ENCODE measurements around the gene RASSF7.

RASSF7 gene

DNA sequence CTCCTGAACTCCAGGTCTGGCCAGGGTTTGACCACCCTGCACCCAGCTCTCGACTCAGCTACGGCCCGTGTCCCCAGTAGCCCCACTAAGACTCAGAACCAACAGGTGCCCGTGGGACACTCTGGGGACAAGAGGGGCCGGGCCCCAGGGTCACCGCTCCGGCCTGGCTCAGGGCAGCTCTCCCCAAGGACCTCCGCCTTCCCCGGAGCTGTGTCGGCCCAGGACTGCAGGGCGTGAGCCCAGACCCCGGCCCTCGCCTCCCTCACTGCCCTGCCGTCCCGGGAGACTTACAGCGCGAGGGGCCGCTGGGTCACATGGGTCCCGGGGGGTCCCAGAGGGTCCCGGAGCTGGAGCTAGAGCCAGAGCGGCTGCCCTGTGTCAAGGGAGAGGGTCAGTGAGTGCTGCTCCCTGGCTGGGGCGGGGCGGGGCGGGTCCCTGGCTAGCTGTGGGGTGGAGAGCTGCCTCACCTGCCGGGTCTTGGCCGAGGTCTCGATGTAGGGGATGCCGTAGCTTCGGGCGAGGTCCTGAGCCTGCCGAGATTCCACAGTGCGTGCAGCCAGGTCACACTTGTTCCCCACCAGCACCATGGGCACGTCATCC, 27.7 kb upstream of the RASSF7 start:
- DNase-seq: no peak

DNA sequence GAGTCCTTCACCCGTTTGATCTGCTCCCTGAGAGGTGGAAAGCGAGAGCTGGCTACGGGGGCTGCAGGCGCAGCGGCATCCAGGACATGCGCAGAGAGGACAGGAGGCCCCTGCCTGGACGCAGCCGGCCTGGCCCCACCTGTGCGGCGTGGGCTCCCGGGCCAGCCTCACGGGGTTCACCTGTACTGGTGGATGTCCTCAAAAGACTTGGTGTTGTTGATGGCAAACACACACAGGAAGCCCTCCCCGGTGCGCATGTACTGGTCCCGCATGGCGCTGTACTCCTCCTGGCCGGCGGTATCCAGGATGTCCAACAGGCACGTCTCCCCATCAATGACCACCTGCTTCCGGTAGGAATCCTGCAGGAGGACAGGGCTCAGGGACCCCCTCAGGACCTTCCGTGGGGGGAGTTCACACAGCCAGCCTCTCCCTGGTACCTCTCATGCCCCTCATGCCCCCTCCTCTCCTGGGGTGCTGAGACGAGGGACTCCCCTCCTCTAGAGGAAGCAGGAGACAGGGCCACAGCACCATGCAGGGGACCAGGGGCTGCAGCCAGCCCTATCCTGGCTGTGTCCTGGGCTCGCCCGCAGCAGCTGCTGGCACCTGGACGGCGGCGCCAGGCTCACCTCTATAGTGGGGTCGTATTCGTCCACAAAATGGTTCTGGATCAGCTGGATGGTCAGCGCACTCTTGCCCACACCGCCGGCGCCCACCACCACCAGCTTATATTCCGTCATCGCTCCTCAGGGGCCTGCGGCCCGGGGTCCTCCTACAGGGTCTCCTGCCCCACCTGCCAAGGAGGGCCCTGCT, 27.0 kb upstream of the RASSF7 start:
- no peak for DNase-seq

DNA sequence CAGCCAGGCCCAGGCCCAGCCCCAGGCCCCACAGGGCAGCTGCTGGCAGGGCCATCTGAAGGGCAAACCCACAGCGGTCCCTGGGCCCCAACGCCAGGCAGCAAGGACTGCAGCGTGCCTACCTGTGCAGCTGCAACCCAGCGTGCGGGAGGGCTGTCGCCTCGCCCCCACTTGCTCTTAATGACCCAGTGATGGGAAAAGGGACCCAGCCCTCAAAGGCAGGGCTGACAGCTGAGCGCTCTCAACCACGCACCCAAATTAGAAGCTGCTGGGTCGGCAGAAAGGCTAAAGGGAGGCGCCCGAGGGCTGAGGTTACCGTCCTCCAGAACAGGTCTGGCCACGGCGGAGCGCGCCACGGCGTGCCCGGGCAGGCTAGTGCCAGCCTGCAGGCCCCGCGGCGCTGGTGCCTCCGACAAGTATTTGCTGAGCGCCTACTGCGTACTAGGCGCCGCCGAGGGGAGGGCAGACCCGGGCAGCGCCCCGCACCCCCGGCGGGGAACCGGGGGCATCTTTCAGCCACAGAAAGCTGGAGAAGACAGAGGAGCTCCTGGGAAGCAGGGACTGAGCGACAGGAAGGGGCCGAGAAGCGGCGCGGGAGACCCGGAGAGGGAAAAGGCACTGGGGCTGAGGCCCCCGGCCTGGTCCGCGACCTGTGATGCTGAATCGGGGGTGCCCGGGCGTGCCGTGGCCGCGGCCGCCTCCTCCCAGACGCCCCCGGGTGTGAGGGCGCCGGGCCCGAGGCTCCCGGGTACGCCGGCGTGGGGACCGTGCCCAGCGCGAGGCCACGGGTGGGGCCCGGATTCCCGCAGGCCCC, 26.2 kb upstream of the RASSF7 start:
- no peak for DNase-seq

DNA sequence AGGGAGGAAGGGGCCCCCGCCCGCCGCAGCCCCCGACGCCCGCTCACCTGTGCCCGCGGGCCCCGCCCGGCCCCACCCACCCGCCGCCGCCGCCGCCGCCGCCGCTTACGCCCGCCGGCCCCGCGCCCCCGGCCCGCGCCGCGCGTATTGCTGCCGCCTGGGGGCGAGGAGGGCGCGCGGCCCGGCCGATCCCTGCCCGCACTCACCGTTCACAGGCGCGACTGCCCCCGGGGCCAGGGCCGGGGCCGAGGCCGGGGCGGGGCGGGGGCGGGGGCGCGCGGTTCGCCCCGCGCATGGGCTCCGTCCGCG, 25.6 kb upstream of the RASSF7 start:
- no peak for DNase-seq

DNA sequence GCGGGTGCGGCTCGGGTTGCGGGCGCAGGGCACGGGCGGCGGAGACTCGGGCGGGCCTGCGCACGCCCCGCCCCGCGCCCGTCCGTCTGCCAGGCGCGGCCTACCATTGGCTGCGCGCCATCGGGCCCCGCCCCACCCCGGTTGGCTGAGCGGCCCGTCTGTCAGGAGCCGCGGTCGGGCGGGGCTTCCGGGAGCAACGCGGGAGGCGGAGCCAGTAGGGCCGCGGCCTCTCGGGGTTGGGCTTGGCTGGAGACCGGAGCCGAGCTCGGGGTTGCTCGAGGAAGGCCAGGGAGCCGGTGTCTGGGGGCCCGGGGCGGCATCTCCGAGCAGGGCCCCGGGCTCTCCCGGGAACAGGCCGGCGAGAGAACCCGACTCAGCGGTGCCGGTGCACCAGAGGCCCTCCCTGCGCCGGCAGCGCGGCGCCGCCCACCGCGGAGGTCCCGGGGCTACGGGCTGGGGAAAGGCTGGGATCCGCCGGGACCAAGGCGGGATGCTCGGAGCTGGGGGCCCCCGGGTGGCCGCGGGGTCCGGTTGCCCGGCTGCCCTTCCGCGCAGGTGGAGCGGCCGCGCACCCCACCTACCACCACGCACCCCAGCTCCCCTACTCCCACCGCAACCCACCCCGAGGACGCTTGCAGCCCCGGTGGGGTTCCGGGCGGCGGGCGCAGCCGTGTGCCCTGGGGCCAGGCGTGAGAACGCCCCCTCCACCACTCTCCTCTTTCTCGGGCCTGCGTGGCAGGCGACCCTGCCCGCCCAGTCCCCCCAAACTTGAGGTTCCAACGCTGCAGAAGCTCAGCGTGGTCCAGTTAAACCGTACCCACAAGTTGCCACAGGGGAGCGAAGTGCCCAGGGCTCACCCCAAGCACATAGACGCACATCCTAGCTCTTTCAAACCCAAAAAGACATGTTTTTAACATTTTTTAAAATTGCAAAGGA, 25.0 kb upstream of the RASSF7 start, which contains the start of gene HRAS:
TSS of gene HRAS (minus strand) at position 58 of the 936 bp plus-strand sequence.
- DNase-seq: peak; percentile 25

DNA sequence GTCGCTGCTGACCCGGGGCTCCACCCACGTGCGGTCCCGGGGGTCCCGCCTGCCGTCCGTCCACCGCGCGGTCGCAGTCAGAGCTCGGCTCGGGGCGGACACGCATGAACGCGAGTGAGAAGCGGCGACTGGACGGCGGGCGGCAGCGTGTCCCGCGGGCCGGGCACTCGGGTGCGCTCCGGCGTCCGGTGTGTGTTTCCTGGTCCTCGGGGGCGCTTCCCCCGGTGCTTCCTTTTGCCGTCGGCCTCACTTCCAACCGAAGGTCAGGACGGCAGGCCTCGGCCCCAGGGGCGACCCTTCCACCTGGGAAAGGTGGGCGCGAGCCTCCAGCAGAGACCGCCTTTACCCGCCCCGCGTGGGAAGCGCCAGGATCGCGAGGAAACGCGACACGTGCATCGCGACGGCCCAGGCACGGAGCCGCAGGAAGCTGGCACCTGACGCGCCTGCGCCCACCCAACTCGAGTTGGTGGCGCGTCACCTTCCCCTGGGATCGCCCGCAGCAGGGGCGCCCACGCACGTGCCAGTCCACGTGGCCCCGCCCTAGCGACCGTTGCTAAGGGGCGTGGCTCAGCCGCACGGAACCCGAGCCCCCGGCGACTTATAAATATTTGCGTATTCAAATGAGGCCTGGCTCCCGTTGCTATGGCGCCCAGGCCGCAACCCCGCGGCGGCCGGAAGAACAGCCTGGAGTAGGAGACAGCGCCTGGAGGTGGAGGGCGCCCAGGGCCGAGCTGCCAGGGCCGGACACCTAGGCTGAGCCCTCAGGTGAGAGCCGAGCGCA, 23.7 kb upstream of the RASSF7 start, which contains the start of gene LRRC56:
TSS of gene LRRC56 (plus strand) at position 687 of the 781 bp plus-strand sequence. CDS start 3,158 bp downstream, outside the sequence.
- DNase-seq: no peak

DNA sequence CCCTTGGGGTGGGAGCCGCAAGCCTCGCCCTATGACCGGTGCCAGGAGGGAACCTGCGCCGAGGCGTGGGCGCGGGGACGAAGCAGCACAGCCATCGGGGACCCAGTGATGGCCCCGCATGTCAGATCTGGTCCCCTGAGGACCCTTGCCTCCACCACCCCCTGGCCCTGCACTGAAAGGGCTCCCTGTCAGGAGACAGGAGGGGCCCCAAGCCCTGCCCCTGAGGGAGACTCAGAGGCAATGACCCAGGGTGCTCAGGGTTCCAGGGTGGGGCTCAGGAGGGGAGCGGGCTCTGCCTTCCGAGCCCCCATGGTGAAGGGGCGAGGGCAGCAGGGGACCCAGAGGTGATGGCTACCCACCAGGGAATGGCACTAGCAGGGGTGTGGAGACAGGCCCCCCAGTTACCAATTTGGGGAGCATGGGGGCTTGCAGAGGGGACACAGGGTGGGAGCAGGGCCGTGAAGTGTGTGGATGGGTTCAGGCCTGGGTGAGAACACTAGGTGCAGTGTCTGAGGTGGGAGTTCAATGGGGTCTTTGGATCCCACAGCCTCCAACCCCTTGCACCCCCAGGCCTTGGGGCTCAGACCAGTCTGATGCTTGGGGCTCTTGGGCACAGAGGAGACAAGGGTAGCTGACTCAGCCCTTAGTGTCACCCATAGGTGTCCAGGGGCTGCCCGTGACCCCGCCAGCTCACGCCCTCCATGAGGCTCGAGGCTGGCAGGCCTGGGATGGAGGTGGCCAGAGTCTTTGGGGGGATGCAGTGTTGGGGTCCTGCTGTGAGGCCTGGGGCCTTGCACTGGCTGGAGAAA, 22.9 kb upstream of the RASSF7 start:
- DNase-seq: no peak

DNA sequence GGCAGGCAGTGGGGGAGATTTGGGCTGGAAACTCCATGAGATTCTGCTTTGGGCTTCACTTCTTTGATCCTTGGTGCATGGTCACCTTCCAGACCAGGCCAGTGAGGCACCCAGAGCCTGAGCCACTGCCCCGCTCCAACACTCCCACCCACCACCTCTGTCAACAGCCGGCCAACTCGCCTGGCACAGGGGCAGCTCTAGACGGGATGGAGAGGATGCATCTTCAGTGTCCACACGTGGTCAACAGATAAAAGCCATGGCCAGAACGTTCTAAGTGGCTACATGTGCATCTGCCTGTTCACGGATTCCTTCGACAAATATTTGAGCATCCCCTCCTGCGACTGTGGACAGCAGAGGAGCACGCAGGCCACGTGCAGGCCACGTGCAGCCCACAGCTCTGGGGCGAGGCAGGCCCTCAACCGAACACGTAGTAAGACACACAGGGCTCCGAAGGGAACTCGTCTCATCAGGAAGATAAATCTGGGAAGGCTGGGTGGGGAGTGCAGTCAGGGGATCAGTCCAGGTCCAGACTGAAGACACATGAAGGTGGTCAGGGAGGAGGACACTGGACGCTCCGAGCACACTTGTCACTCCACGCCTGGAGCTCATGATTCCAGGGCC, 22.2 kb upstream of the RASSF7 start:
- no peak for DNase-seq

DNA sequence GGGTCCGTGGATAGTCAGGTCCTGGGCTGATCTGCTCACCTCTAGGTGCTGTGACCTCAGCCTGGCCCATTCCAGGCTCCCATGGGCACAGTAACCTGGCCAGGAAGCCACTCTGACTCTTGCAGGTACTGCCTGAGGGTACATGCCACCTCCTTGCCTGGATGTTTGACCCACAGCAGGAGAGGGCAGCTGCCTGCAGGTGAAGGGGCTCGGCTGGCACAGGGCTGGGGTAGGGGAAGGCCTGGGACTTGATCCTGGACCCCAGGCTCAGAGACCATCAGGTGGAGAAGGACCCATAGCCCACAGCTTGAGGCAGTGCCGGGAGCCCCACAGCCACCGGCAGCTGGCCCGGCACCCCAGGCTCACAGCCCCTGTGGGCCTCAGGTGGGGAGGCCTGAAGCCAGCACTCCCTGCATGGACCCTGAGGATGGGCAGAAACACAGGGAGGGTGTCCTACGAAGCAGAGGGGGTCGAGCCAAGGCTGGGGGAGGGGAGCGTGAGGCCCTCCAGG, 20.7 kb upstream of the RASSF7 start:
- no peak for DNase-seq

DNA sequence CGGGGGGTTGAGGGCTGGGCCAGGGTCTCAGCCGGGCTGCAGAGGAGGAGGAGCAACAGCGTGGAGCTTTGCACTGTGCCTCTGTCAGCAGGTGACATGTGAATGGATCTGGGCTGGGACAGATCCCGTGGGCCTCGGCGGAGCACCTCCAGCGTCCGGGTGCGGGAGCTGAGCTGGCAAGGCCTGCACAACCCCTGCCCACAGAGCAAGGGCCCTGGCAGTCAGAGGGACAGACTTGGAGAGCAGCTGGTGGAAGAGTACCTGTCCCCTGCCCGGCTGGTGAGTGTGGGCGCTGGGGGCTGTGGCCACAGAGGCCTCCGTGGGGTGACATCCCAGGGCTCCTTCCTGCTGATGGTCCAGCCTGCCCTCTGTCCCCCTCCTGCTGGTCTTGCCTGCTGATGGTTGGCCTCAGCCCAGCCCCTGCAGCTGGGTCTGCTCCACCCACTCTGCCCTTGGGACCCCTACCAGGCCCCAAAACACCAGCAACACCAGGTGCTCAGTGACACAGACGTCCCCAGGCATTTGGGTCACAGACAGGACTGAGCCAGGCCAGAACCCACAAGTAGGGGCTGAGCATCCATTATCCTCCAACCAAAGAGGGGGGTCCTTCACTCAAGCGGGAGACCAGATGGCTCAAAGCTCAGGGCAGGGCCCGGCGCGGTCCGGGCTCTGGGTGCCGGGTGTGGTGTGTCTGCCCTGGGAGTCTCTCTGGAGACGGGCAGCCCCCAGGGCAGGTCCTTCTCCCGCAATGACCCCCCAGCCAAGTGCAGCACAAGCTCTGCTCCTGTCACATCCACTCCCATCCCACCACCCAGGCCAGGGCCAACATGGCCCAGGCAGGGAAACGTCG, 20.0 kb upstream of the RASSF7 start:
- no peak for DNase-seq

DNA sequence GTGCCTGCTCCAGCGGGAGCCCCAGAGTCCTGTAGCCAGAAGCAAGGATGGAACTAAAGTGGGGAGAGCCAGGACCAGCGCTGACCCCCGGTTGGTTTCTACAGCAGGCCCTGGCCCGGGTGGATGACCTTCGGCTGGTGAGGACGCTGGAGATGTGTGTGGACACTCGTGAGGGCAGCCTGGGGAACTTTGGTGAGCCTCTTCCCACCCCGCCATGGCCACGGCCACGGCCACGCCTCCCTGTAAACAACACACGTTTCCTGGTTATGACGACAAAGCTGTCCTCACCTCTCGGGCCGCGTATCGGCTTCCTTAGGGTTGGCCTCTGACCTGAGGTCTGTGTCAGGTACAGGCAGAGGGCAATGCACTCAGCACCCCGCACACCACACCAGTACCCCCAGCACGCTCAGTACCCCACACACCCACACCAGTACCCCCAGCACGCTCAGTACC, 19.3 kb upstream of the RASSF7 start:
- DNase-seq: no peak

DNA sequence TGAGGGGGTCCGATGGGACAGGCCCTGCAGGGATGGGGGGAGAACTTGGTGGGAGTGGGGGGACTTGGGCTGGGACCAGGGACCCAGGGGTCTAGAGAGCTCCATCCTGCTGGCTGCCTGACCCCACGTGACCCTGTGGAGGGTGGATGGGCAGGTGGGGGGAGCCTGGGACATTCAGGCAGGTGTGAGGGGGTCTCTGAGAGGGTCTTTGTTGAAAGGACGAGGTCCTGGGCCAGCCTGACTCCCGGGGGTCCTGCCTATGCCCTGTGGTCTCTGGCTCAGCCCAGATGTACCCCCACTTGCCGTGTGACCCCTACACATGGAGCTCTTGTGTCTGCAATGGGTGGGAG, 16.0 kb upstream of the RASSF7 start:
- DNase-seq: no peak

DNA sequence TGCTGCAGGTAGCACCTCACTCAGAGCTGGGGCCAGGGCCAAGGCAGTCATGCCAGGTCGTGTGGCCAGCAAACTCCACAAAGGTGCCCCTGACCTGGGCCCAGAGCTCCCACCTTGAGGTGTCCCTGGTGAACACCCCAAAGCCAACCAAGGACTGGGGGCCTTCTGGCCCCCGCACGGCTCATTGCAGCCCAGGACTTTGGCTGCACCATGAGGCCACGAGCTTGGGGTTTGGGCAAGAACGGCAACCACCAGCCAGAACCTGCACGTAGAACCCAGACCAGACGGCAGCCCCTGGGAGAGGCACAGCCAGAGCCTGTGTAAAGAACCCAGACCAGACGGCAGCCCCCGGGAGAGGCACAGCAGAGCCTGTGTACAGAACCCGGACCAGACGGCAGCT, 15.6 kb upstream of the RASSF7 start:
- DNase-seq: no peak

DNA sequence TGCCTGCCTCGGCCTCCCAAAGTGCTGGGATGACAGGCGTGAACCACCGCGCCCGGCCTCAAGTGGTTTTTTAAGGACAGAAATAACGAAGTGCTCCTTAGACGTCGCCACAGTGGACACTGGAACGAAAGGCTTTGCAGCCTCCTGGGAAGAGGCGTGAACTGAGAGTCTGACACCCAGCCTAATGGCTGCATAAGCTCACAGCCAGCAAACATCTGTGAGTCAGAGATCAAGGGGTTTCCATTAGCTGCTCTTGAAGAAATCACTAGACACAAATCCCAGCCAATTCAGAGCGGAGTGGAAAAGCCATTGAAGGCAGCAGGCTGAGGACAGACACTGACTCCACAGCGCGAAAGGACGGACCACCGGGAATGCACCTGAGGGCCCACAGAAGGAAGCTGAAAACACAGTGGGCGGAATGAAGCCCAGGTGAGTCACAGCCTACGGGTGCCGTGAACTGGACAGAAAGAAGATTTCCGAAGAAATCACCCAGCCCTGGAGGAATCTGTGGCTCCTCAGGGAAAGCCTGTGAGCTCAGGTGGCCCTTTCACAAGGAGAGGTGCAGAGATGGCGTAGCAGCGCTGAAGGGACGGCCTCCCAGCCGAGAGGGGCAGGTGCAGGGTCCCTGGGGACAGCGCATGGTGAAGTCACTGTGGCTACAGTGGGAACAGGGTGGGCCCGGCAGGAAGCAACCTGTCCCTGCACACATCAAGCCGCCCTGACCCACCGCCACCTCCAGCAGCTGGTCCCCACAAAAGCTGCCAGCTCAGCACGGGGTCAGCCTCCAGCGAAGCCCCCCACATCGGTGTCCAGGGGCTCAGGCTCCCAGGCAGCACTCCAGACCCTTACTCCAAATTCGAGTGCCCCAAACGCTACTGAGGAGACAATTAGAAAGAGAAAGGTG, 11.8 kb upstream of the RASSF7 start:
- no peak for DNase-seq

DNA sequence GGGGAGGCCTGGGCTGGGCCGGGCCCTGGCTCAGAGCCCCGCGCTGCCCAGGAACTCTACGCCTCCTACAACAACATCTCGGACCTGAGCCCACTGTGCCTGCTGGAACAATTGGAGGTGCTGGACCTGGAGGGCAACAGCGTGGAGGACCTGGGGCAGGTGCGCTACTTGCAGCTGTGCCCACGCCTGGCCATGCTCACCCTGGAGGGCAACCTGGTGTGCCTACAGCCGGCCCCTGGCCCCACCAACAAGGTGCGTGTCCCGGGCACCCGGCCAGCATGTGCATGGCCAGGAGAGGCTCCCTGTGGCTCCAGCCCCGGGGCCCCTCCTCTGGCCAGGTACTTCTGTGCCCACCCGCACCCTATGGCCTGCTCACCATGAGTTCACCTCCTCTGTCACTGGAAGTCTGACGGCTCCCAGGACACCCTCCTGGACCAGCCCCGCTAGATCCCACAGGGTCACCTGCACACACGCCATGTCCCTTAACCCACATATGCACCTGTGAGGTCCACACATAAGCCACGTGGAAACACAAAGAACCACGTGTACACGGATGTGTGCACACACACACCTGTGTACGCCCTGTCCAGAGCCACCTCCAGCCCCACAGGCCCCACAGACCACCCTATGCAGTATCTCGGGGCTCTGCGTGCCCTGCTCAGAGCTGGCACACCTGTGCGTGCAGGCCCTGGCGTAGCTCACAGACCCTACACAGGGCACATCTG, 10.6 kb upstream of the RASSF7 start:
- no peak for DNase-seq

DNA sequence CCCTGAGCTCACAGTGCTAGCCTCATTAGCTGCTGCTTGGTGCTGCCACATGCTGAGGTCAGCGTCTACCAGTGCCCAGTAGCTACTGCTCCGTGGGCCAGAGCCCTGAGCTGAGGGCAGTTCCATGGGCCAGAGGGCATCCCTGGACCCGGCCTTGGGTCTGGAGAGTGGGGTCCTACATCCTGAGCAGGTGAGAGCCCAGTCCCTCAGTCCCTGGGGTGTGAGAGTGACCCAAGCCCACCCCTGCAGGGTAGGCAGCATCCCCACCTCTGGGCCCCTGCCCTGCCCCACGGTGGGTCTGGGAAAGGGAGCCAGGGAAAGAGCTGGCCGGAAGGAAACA, 10.1 kb upstream of the RASSF7 start:
- no peak for DNase-seq

DNA sequence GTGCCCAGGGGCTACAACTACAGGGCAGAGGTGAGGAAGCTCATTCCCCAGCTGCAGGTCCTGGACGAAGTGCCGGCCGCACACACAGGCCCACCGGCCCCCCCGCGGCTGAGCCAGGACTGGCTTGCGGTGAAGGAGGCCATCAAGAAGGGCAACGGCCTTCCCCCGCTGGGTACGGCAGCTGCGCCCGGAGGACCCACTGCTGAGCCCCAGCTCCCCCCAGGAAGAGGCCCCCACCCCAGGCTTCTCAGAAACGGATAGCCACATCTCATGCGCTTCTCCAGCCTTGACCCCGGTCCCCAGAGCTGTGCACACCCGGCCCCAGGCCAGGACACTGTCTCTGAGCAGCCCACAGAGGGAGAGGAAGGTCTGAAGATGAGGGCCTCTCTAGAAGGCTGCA, 9.6 kb upstream of the RASSF7 start:
- no peak for DNase-seq

DNA sequence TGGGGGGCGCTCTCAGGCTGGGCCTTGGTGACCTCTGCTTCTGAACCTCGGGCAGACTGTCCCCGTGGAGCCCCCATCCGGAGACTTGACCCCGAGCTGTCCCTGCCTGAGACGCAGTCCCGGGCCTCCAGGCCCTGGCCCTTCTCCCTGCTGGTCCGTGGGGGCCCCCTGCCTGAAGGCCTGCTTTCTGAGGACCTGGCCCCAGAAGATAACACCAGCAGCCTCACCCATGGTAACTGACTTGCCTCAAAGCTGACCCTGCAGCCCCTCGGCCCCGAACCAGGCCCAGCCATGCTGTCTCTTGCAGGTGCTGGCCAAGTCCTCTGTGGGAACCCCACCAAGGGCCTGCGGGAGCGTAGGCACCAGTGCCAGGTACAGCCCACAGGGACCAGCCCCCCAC, 9.2 kb upstream of the RASSF7 start:
- no peak for DNase-seq

All from SHP77 treated with DMSO at 0.1 percent for 48 hours (cell line).